Parathyroid adenoma (tissue), 2 donors: ENCODE results near the gene CERS1.

Source experiments
- H2AFZ ChIP-seq: fragments of 300-600 bp; sonication (generic); one replicate; pipeline ENCODE4 v1.7.0; 2017; ENCODE audit warnings: antibody characterized with exemption, mild to moderate bottlenecking
- H3K27ac ChIP-seq: fragments of 300-600 bp; sonication (generic); one replicate; pipeline ENCODE4 v1.7.0; 2017
- H3K27me3 ChIP-seq: fragments of 300-600 bp; sonication (generic); one replicate; pipeline ENCODE4 v1.7.0; 2017; ENCODE audit warnings: low read length; ENCODE audit not compliant: control insufficient read depth, insufficient read depth
- H3K36me3 ChIP-seq: fragments of 300-600 bp; sonication (generic); one replicate; pipeline ENCODE4 v1.7.0; 2017; ENCODE audit warnings: low read length; ENCODE audit not compliant: control insufficient read depth, insufficient read depth
- H3K4me1 ChIP-seq: fragments of 300-600 bp; sonication (generic); one replicate; pipeline ENCODE4 v1.7.0; 2017; ENCODE audit warnings: control low read depth
- H3K4me2 ChIP-seq: fragments of 300-600 bp; sonication (generic); one replicate; pipeline ENCODE4 v1.7.0; 2017; ENCODE audit warnings: low read length
- H3K4me3 ChIP-seq: fragments of 300-600 bp; sonication (generic); one replicate; pipeline ENCODE4 v1.7.0; 2017; ENCODE audit warnings: low read depth, low read length
- H3K79me2 ChIP-seq: fragments of 300-600 bp; sonication (generic); one replicate; pipeline ENCODE4 v1.7.0; 2017; ENCODE audit warnings: control low read depth
- H3K9ac ChIP-seq: fragments of 300-600 bp; sonication (generic); one replicate; pipeline ENCODE4 v1.7.0; 2017; ENCODE audit warnings: mild to moderate bottlenecking
- H3K9me3 ChIP-seq: fragments of 300-600 bp; sonication (generic); one replicate; pipeline ENCODE4 v1.7.0; 2017; ENCODE audit warnings: low read length; ENCODE audit not compliant: control insufficient read depth
- TF ChIP-seq, protein P1 (sequence below): fragments of 300-600 bp; sonication (generic); IDR thresholded peaks from one replicate; pipeline ENCODE4 v1.7.0; 2017; ENCODE audit warnings: antibody characterized with exemption, mild to moderate bottlenecking
- donor health status: primary hyperparathyroidism.

The CERS1 gene

DNA sequence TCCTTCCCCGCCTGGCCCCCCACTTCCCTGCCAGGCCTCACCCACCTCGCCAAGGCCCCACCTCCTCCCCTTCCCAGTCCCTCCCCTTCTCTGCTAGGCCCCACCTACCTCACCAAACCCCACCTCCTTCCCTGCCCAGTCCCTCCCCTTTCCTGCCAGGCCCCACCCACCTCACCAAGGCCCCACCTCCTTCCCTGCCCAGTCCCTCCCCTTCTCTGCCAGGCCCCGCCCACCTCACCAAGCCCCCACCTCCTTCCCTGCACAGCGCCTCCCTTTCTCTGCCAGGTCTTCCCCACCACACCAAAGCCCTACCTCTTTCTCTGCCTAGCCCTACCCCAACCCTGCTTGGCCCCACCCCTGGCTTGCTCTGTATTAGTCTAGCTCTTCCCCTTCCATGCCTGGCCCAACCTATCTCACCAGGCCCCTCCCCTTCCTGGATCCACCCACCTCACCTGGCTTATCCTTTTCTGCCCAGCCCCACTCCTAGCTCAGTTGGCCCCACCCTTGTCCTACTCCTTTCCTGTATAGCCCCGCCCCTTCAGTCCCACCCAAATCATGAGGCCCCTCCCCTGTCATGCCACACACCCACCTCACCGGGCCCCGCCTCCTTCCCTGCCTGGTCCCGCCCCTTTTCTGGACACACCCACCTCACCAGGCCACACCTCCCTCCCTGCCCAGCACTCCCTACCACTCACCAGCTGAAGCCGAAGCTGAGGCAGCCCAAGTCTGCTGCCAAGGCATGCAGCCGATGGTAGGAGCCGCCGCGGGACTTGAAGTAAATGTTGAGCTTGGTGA, 16.2 kb downstream of the CERS1 start:
- Histone ChIP-seq H3K9ac (no peak overlapping the region), H3K4me1 (no peaks in the 10 kb centered on the region), H3K4me2 (no peak overlapping the region), H3K4me3 (no peak overlapping the region), H3K27me3 (no peaks in the 10 kb centered on the region), H3K36me3 (no peaks in the 10 kb centered on the region), H3K79me2 (no peaks in the 10 kb centered on the region), H3K27ac (no peak overlapping the region), H3K9me3 (no peaks in the 10 kb centered on the region), H2AFZ (no peak overlapping the region)
- TF ChIP-seq, protein P1, sequence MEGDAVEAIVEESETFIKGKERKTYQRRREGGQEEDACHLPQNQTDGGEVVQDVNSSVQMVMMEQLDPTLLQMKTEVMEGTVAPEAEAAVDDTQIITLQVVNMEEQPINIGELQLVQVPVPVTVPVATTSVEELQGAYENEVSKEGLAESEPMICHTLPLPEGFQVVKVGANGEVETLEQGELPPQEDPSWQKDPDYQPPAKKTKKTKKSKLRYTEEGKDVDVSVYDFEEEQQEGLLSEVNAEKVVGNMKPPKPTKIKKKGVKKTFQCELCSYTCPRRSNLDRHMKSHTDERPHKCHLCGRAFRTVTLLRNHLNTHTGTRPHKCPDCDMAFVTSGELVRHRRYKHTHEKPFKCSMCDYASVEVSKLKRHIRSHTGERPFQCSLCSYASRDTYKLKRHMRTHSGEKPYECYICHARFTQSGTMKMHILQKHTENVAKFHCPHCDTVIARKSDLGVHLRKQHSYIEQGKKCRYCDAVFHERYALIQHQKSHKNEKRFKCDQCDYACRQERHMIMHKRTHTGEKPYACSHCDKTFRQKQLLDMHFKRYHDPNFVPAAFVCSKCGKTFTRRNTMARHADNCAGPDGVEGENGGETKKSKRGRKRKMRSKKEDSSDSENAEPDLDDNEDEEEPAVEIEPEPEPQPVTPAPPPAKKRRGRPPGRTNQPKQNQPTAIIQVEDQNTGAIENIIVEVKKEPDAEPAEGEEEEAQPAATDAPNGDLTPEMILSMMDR: no peak

DNA sequence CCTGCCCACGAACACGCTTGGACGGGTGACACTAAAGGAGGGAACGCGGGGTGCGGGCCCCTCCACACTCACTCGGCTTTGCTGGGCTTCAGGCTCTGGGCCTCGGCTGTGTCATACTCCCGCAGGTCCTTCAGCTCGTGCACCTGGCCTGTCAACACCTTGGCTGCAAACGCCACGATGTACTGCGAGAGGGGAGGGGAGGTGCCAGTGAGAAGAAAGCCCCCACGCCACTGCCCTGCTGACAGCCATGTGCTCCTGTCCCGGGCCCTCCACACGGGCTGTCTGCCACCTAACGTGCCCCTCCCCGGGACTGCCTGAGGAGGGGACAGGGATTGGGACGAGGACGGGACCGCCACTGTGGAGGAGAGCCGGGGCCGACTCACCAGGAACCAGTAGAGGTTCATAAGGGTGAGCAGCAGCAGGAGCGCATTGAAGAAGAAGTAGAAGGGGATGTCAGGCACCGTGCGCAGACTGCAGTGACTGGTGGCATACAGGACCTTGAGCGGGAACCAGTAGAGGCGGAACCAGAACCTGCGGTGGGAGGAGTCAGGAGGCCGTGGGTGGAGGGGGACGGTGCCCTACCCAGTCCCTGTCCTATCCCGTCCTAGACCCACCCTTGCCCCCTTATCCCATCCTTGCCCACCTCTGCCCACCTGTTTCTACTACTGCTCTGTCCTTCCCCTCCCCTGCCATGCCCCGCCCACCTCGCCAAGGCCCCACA, 16.9 kb downstream of the CERS1 start:
- Histone ChIP-seq H3K9ac (no peak overlapping the region), H3K79me2 (no peaks in the 10 kb centered on the region), H3K27me3 (no peaks in the 10 kb centered on the region), H3K4me2 (no peak overlapping the region), H3K36me3 (no peaks in the 10 kb centered on the region), H3K4me3 (no peak overlapping the region), H3K4me1 (no peaks in the 10 kb centered on the region), H3K9me3 (no peaks in the 10 kb centered on the region), H2AFZ (no peak overlapping the region), H3K27ac (no peak overlapping the region)
- TF ChIP-seq, protein P1: no peak

DNA sequence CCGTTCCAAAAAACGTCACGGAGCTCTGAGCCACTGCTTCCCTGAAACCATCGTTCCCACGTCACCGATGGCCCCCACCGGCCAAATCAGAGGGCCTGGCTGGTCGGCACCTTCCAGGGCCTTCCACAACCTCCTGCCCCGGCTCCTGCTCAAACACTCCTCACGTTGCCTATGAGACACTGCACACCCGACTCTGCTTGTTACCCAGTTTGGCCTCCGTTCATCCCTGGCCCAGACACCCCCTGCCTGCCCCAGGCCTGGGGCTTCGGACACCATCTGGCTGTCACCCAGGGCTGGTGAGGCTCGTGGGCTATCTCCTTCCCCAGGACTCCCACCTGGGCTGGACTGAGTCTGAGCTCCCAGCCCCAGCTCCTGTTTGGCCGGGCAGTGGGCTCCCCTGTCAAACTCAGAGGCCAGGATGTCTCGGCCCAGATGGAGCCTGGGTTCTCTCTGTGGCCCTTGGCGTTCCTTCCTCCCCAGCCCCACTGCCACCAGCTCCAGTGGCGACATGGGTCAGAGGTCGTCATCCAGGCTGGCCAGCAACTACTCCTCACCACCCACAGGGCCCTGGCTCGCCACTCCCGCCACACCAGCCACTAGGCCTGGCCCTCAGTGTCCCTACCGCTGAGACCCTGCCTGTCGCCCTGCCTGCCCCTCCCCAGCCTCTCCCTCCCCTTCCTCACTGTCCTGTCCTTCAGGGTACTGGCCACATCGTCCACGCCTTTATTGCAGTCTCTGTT, 17.7 kb downstream of the CERS1 start:
- H3K4me2 ChIP-seq: no peak overlapping the region
- no peak overlapping the region for H3K4me3 ChIP-seq
- TF ChIP-seq, protein P1: no peak
- no peaks in the 10 kb centered on the region for H3K4me1 ChIP-seq
- H3K9me3 ChIP-seq: no peaks in the 10 kb centered on the region
- H3K27me3 ChIP-seq: no peaks in the 10 kb centered on the region
- no peaks in the 10 kb centered on the region for H3K79me2 ChIP-seq
- no peak overlapping the region for H2AFZ ChIP-seq
- H3K36me3 ChIP-seq: no peaks in the 10 kb centered on the region
- H3K27ac ChIP-seq: no peak overlapping the region
- H3K9ac ChIP-seq: no peak overlapping the region

DNA sequence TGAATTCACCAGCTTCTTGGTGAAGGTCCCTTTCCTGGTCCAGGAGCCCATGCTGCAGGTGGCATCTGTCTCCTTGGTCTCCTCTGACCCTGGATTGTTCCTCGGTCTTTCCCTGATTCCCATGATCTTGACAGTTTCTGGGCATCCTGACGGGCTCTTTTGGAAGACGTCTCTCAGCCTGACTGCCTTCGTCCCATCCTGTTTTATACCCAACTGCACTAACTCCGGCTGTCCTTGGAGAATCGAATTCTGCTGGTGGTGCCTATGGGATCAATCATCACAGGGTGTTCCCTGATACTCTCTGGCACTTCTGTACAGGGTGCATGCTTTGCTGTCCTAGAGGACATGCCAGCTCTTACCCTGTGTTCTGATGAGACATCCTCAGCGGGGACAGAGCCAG, 19.1 kb downstream of the CERS1 start:
- H3K4me1 ChIP-seq: no peaks in the 10 kb centered on the region
- H3K79me2 ChIP-seq: no peaks in the 10 kb centered on the region
- H3K27me3 ChIP-seq: no peaks in the 10 kb centered on the region
- no peaks in the 10 kb centered on the region for H3K9me3 ChIP-seq
- no peak overlapping the region for H3K4me2 ChIP-seq
- H3K4me3 ChIP-seq: no peak overlapping the region
- H3K9ac ChIP-seq: no peak overlapping the region
- H3K36me3 ChIP-seq: no peaks in the 10 kb centered on the region
- H3K27ac ChIP-seq: no peak overlapping the region
- no peak overlapping the region for H2AFZ ChIP-seq
- TF ChIP-seq, protein P1: no peak
